HL-60 (cell line): ENCODE results near the gene PARVA.

ENCODE experiments used
- DNase-seq, 2 experiments: peaks; one replicate each; pipeline ENCODE4 v3.0.0-alpha.2; 2010 to 2020; ENCODE audit warnings: low read depth in 1 of 2, low spot score in 1 of 2
- H3K27ac ChIP-seq: fragments of 250-450 bp; sonication (Bioruptor Pico); replicated peaks from 2 replicates; pipeline ENCODE4 v1.5.1; 2020; ENCODE audit warnings: mild to moderate bottlenecking, moderate library complexity
- H3K27me3 ChIP-seq: fragments of 250-450 bp; sonication (Bioruptor Pico); 2 replicates; pipeline ENCODE4 v1.5.1; 2021; ENCODE audit warnings: mild to moderate bottlenecking, moderate library complexity; ENCODE audit not compliant: insufficient read depth, poor library complexity, severe bottlenecking
- H3K4me3 ChIP-seq: replicated peaks from 2 replicates; pipeline ENCODE4 v1.5.1; 2011; ENCODE audit warnings: mild to moderate bottlenecking, control low read depth, low read length; ENCODE audit not compliant: insufficient read depth
- CTCF ChIP-seq: IDR thresholded peaks from one replicate; pipeline ENCODE4 v1.5.1; 2011; ENCODE audit warnings: low read length, control low read depth, inconsistent platforms; ENCODE audit not compliant: insufficient read depth
- GABPA ChIP-seq: IDR thresholded peaks from 2 replicates; pipeline ENCODE4 v1.6.1; 2012; ENCODE audit warnings: low read depth
- POLR2AphosphoS5 ChIP-seq: IDR thresholded peaks from 2 replicates; pipeline ENCODE4 v1.6.1; 2012; ENCODE audit warnings: low read depth
- REST ChIP-seq: IDR thresholded peaks from 2 replicates; pipeline ENCODE4 v1.6.1; 2012; ENCODE audit warnings: low read depth; ENCODE audit not compliant: insufficient replicate concordance
- SPI1 ChIP-seq: IDR thresholded peaks from 2 replicates; pipeline ENCODE4 v1.6.1; 2012; ENCODE audit warnings: low read depth, mild to moderate bottlenecking, borderline replicate concordance

PARVA gene

GRCh38 chr11:12426176-12426575 is 48.8 kb downstream of the PARVA start:
- DNase-seq, result no peak

GRCh38 chr11:12429155-12429554 is 51.8 kb downstream of the PARVA start:
- Histone ChIP-seq H3K27ac (no peak overlapping the region), H3K4me3 (no peak overlapping the region), H3K27me3 (no peaks in the 10 kb centered on the region)
- no peak for DNase-seq
- no peak for TF ChIP-seq GABPA
- no peak for TF ChIP-seq REST
- TF ChIP-seq SPI1, result no peak
- TF ChIP-seq POLR2AphosphoS5, result no peak
- no peak for TF ChIP-seq CTCF

More at GRCh38 chr11:12426176-12426575, 48.8 kb downstream of the PARVA start:
- H3K27me3 ChIP-seq, result peaks cover 3% of the 10 kb centered on the region
- no peak overlapping the region for H3K27ac ChIP-seq
- no peak overlapping the region for H3K4me3 ChIP-seq
- no peak for TF ChIP-seq SPI1
- TF ChIP-seq REST, result no peak
- no peak for TF ChIP-seq POLR2AphosphoS5
- no peak for TF ChIP-seq CTCF
- TF ChIP-seq GABPA, result no peak

GRCh38 chr11:12430351-12430750 is 53.0 kb downstream of the PARVA start:
- no peak overlapping the region for H3K27ac ChIP-seq

GRCh38 chr11:12430954-12431595 is 53.7 kb downstream of the PARVA start:
- Histone ChIP-seq H3K27ac (no peak overlapping the region), H3K27me3 (no peaks in the 10 kb centered on the region), H3K4me3 (no peak overlapping the region)
- TF ChIP-seq REST (no peak), CTCF (no peak), POLR2AphosphoS5 (no peak), GABPA (no peak), SPI1 (no peak)
- DNase-seq, result no peak

More at GRCh38 chr11:12430351-12430750, 53.0 kb downstream of the PARVA start:
- Histone ChIP-seq H3K4me3 (no peak overlapping the region), H3K27me3 (no peaks in the 10 kb centered on the region)
- DNase-seq, result no peak
- TF ChIP-seq GABPA, result no peak
- no peak for TF ChIP-seq SPI1
